B cell (primary cell): ENCODE data around the gene CCDC9B. TPM values are rescaled to one million over a fixed set of nuclear protein-coding genes. Genes with fewer than 3 reads are reported as not detected.

ENCODE experiments used
- ATAC-seq: fragments of 200-7000 bp; cut with Tn5 transposase; one replicate; pipeline ENCODE4 v1.10.0; 2021; ENCODE audit warnings: low read depth, mild to moderate bottlenecking, moderate number of reproducible peaks, moderate library complexity
- CTCF ChIA-PET: fragments of 350-600 bp; sonication (Branson Sonifier 250); formaldehyde crosslinking; loops from one replicate; lab custom pipeline; 2021; ENCODE audit warnings: antibody characterized with exemption, inconsistent platforms; lab: Charles Lee
- POLR2A ChIA-PET: fragments of 350-600 bp; sonication (Branson Sonifier 250); formaldehyde crosslinking; loops from one replicate; lab custom pipeline; 2021; ENCODE audit warnings: antibody characterized with exemption; lab: Charles Lee
- DNase-seq: peaks from one replicate; pipeline ENCODE4 v3.0.0; 2013
- H2AFZ ChIP-seq: 2 replicates; pipeline ENCODE4 v1.6.1; 2012; ENCODE audit warnings: mild to moderate bottlenecking, low read depth, low read length; ENCODE audit not compliant: insufficient read depth, poor library complexity, severe bottlenecking
- H3K27ac ChIP-seq, 2 donors: 1 replicate in 1 of 2; 2 replicates in 1 of 2; pipeline ENCODE4 v1.5.1; 2012 to 2013; ENCODE audit warnings: low read length in 2 of 2, mild to moderate bottlenecking in 2 of 2, moderate library complexity in 1 of 2
- H3K27me3 ChIP-seq, 4 experiments: fragments of 200-600 bp in 1 of 4; sonication (generic) in 1 of 4; replicated peaks in 1 of 4; 1 replicate in 2 of 4; 2 replicates in 2 of 4; pipeline versions ENCODE4 v1.6.1 to v1.7.0; 2013 to 2016; ENCODE audit warnings: low read length in 3 of 4, mild to moderate bottlenecking in 2 of 4, mixed read lengths in 1 of 4, moderate library complexity in 1 of 4; ENCODE audit not compliant: insufficient read depth in 4 of 4, control insufficient read depth in 3 of 4; ENCODE audit errors: control extremely low read depth in 1 of 4
- H3K36me3 ChIP-seq, 2 experiments: replicated peaks in 1 of 2; 1 replicate in 1 of 2; 2 replicates in 1 of 2; pipeline versions ENCODE4 v1.6.1 to v1.7.1; 2013; ENCODE audit warnings: low read length in 1 of 2; ENCODE audit not compliant: insufficient read depth in 2 of 2, control insufficient read depth in 1 of 2; ENCODE audit errors: control extremely low read depth in 1 of 2, extremely low read depth in 1 of 2
- H3K4me1 ChIP-seq, 2 donors: fragments of 200-600 bp in 1 of 2; sonication (generic) in 1 of 2; 1 replicate in 1 of 2; 2 replicates in 1 of 2; pipeline versions ENCODE4 v1.5.1 to v1.6.1; 2013 to 2017; ENCODE audit warnings: low read length in 2 of 2; ENCODE audit not compliant: control insufficient read depth in 2 of 2, insufficient read depth in 2 of 2
- H3K4me2 ChIP-seq: replicated peaks from 2 replicates; pipeline ENCODE3; 2012; ENCODE audit warnings: mild to moderate bottlenecking, low read depth, low read length; ENCODE audit not compliant: poor library complexity, severe bottlenecking
- H3K4me3 ChIP-seq, 5 experiments: fragments of 200-600 bp in 1 of 5; sonication (generic) in 1 of 5; 1 replicate in 3 of 5; 2 replicates in 2 of 5; pipeline versions ENCODE4 v1.5.1 to v1.7.0; 2011 to 2016; ENCODE audit warnings: low read length in 4 of 5, mild to moderate bottlenecking in 4 of 5, low read depth in 2 of 5, control low read depth in 1 of 5, moderate library complexity in 1 of 5; ENCODE audit not compliant: insufficient read depth in 1 of 5; ENCODE audit errors: control extremely low read depth in 1 of 5, extremely low read depth in 1 of 5
- H3K79me2 ChIP-seq: fragments of 200-600 bp; sonication (generic); one replicate; pipeline ENCODE4 v1.6.0; 2016; ENCODE audit warnings: low read length; ENCODE audit not compliant: control insufficient read depth, insufficient read depth
- H3K9ac ChIP-seq: fragments of 200-600 bp; sonication (generic); 2 replicates; pipeline ENCODE4 v1.6.1; 2017; ENCODE audit warnings: mild to moderate bottlenecking, low read length, moderate library complexity
- H3K9me3 ChIP-seq, 3 donors: one replicate each; pipeline versions ENCODE4 v1.6.1 to v1.7.1; 2013; ENCODE audit warnings: low read length in 2 of 3; ENCODE audit not compliant: control insufficient read depth in 2 of 3, insufficient read depth in 1 of 3; ENCODE audit errors: control extremely low read depth in 1 of 3
- H4K20me1 ChIP-seq: 2 replicates; pipeline ENCODE4 v1.6.0; 2012; ENCODE audit warnings: mild to moderate bottlenecking, low read length; ENCODE audit not compliant: insufficient read depth, control insufficient read depth, poor library complexity, severe bottlenecking
- H3K27ac Mint-ChIP-seq: one replicate; pipeline ENCODE4 v1.8.0; 2021; ENCODE audit warnings: mixed read lengths
- H3K27me3 Mint-ChIP-seq: one replicate; pipeline ENCODE4 v1.8.0; 2021; ENCODE audit warnings: mixed read lengths
- H3K4me1 Mint-ChIP-seq: one replicate; pipeline ENCODE4 v1.8.0; 2021; ENCODE audit warnings: mixed read lengths
- H3K4me3 Mint-ChIP-seq: one replicate; pipeline ENCODE4 v1.8.0; 2021; ENCODE audit warnings: mixed read lengths
- H3K9me3 Mint-ChIP-seq: one replicate; pipeline ENCODE4 v1.8.0; 2022; ENCODE audit warnings: mixed read lengths; ENCODE audit not compliant: insufficient read depth
- CTCF ChIP-seq: fragments of 200-600 bp; IDR thresholded peaks from one replicate; pipeline ENCODE4 v1.8.0; 2022; ENCODE audit warnings: antibody characterized with exemption, mild to moderate bottlenecking
- EZH2 ChIP-seq: IDR thresholded peaks from 2 replicates; pipeline ENCODE4 v1.6.1; 2012; ENCODE audit warnings: borderline replicate concordance, low read depth, mild to moderate bottlenecking, moderate library complexity, low read length; ENCODE audit not compliant: insufficient read depth, poor library complexity, severe bottlenecking
- WGBS: methylation state at CpG from one replicate; pipeline ENCODE4 v1.1.5; 2013; ENCODE audit warnings: missing lambda C conversion rate; ENCODE audit not compliant: insufficient coverage; 5-methylcytosine and 5-hydroxymethylcytosine counted together
- intact Hi-C: fragments of 100-400 bp; cut with micrococcal nuclease; formaldehyde crosslinking; loops from one replicate; pipeline ENCODE4 v1.10.0; 2022
- polyA plus RNA-seq: library from polyadenylated mRNA; depleted of rRNA; stranded (reverse); fragments of >200 nt; gene quantifications from 2 replicates; pipeline ENCODE4 v1.2.3, GENCODE V29; 2012
- total RNA-seq, 2 donors: library from RNA; stranded (reverse); fragments of 120-200 nt in 1 of 2; gene quantifications; 1 replicate in 1 of 2; 2 replicates in 1 of 2; pipeline versions ENCODE4 v1.2.3 to v1.2.4, GENCODE V29; 2013 to 2022

The CCDC9B gene
- total and polyA plus RNA-seq, 2 donors (not counting 1 experiment from before 2014, with no cell fraction given): 1.6 to 2.4 TPM

DNA sequence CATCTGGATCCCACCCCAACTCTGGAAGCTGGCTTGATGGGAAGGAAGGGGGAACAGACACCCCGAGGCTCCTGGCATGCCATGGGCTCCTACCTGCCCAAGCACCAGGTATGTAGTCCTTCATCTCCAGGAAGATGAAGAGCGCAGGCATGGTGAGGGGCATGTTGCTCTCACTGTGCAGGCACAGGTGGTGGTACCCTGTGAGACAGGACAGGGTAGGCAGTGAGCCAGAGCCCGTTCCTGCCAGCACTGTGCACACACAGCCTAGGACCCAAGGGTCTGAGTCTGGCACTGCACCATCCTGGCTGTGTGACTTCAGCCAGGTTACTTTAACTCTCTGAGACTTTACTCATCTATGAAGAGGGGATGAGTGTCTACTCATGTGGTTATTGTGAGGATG, 48.5 kb downstream of the CCDC9B start:
- no peaks in the 10 kb centered on the region for H3K9me3 ChIP-seq
- TF ChIP-seq EZH2 (no peak), CTCF (no peak)
- DNase-seq: no peak
- no peak overlapping the region for H3K4me3 ChIP-seq
- no peak overlapping the region for H2AFZ ChIP-seq
- H3K36me3 ChIP-seq: peaks cover 0 to 62% of the 10 kb centered on the region in 2 experiments
- ChIA-PET CTCF (interaction anchor here (1.4 kb wide), 1 partner anchor 13 kb away, joined by 5 read pairs; no protein-coding TSS in a partner anchor), POLR2A (no interaction called here)
- no peak overlapping the region for H3K9ac ChIP-seq
- no peaks in the 10 kb centered on the region for H3K4me1 ChIP-seq
- intact Hi-C loops: no loop called here
- no peaks in the 10 kb centered on the region for H3K79me2 ChIP-seq
- H3K4me1 Mint-ChIP-seq: peaks cover 2% of the 10 kb centered on the region
- no peak overlapping the region for H3K4me3 Mint-ChIP-seq
- H3K4me2 ChIP-seq: no peak overlapping the region
- no peaks in the 10 kb centered on the region for H3K27me3 Mint-ChIP-seq
- no peak overlapping the region for H3K27ac ChIP-seq
- no peak overlapping the region for H3K27ac Mint-ChIP-seq
- H4K20me1 ChIP-seq: no peaks in the 10 kb centered on the region
- ATAC-seq: no peak
- H3K9me3 Mint-ChIP-seq: no peaks in the 10 kb centered on the region
- no peaks in the 10 kb centered on the region for H3K27me3 ChIP-seq
- WGBS: 87% methylated on average over 3 of the region's 3 CpGs

DNA sequence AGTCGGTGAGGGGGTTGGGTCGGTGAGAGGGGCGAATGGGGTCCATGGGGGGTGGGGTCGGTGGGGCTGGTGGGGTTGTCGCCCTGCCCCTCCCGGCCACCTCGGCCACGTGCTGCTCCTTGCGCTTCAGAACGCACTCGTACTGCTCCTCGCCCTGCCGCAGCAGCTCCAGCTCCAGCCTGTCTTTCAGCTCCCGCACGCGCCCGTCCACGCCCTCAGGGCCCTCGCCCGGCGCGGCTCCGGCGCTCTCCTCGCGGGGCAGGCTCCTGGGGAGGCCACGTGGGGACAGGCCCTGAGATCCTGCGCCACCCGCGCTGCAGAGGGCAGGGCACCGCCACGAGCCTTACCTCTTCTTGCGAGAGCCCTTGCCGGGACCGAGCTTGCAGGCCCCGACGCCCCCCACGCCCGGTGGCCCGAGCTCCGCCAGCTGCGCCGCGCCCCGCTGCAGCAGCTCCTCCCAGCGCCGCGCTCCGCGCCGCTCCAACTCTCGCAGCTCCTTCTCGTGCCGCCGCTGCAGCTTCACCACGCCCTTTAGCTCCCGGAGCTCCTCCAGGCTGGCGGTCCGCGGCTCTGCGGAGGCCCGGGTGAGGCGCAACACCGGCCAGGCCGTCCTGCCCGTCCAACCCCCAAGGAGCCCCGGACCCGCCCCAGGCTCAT, 49.7 kb downstream of the CCDC9B start:
- no peak for TF ChIP-seq CTCF
- TF ChIP-seq EZH2: no peak
- H3K9ac ChIP-seq: no peak overlapping the region
- no peak overlapping the region for H3K4me2 ChIP-seq
- POLR2A ChIA-PET: no interaction called here
- CTCF ChIA-PET: interaction anchor here (1.1 to 4.8 kb wide), 3 partner anchors 11 to 47 kb away, joined by 3 to 36 read pairs (median 5); no protein-coding TSS in a partner anchor
- intact Hi-C loops: no loop called here
- ATAC-seq (no peak), DNase-seq (no peak)
- no peaks in the 10 kb centered on the region for H3K9me3 Mint-ChIP-seq
- no peak overlapping the region for H3K4me3 ChIP-seq
- H3K4me3 Mint-ChIP-seq: no peak overlapping the region
- H3K4me1 ChIP-seq: no peaks in the 10 kb centered on the region
- H2AFZ ChIP-seq: no peak overlapping the region
- H3K27ac Mint-ChIP-seq: no peak overlapping the region
- H3K36me3 ChIP-seq: peaks cover 0 to 59% of the 10 kb centered on the region in 2 experiments
- H3K27ac ChIP-seq: no peak overlapping the region
- no peaks in the 10 kb centered on the region for H3K9me3 ChIP-seq
- 94% methylated on average over 65 of the region's 68 CpGs for WGBS
- no peaks in the 10 kb centered on the region for H3K27me3 Mint-ChIP-seq
- H3K79me2 ChIP-seq: no peaks in the 10 kb centered on the region
- peaks cover 2% of the 10 kb centered on the region for H3K4me1 Mint-ChIP-seq
- H3K27me3 ChIP-seq: no peaks in the 10 kb centered on the region
- H4K20me1 ChIP-seq: no peaks in the 10 kb centered on the region
